KMS-11 (cell line): ENCODE data around the gene FREY1.

Experiments used
- H2AFZ ChIP-seq: fragments of 200-600 bp; sonication (generic); 2 replicates; pipeline ENCODE4 v1.6.1; 2016; ENCODE audit warnings: antibody characterized with exemption, mixed run types, low read depth
- H3K27ac ChIP-seq: fragments of 200-600 bp; sonication (generic); 2 replicates; pipeline ENCODE4 v1.6.1; 2016; ENCODE audit warnings: mild to moderate bottlenecking, mixed run types
- H3K27me3 ChIP-seq: fragments of 200-600 bp; sonication (generic); 2 replicates; pipeline ENCODE4 v1.6.1; 2017; ENCODE audit warnings: mild to moderate bottlenecking, low read depth, mixed run types, moderate library complexity; ENCODE audit not compliant: insufficient read depth
- H3K36me3 ChIP-seq: fragments of 200-600 bp; sonication (generic); 2 replicates; pipeline ENCODE4 v1.6.1; 2017; ENCODE audit warnings: mild to moderate bottlenecking, mixed run types; ENCODE audit not compliant: insufficient read depth
- H3K4me1 ChIP-seq: fragments of 200-600 bp; sonication (generic); 2 replicates; pipeline ENCODE4 v1.6.1; 2016; ENCODE audit warnings: mild to moderate bottlenecking, low read depth, mixed run types; ENCODE audit not compliant: poor library complexity, severe bottlenecking
- H3K4me2 ChIP-seq: fragments of 200-600 bp; sonication (generic); 2 replicates; pipeline ENCODE4 v1.7.0; 2016; ENCODE audit warnings: mild to moderate bottlenecking, mixed run types
- H3K4me3 ChIP-seq: fragments of 200-600 bp; sonication (generic); IDR thresholded peaks from 2 replicates; pipeline ENCODE4 v1.6.1; 2017; ENCODE audit warnings: low read depth, low read length, mixed read lengths; ENCODE audit not compliant: insufficient read depth
- H3K79me2 ChIP-seq: fragments of 200-600 bp; sonication (generic); 2 replicates; pipeline ENCODE4 v1.6.1; 2016; ENCODE audit warnings: low read depth, mixed run types; ENCODE audit not compliant: insufficient read depth
- H3K9ac ChIP-seq: fragments of 200-600 bp; sonication (generic); 2 replicates; pipeline ENCODE4 v1.6.1; 2016; ENCODE audit warnings: mild to moderate bottlenecking, mixed run types
- H4K20me1 ChIP-seq: fragments of 200-600 bp; sonication (generic); 2 replicates; pipeline ENCODE4 v1.6.1; 2016; ENCODE audit warnings: mild to moderate bottlenecking, mixed run types; ENCODE audit not compliant: insufficient read depth
- TF ChIP-seq, protein P1 (sequence below): fragments of 200-600 bp; sonication (generic); conservative IDR thresholded peaks from 2 replicates; pipeline ENCODE4 v1.6.1; 2017; ENCODE audit warnings: low read depth, mild to moderate bottlenecking, antibody characterized with exemption, low read length, moderate library complexity, mixed read lengths

The FREY1 gene

DNA sequence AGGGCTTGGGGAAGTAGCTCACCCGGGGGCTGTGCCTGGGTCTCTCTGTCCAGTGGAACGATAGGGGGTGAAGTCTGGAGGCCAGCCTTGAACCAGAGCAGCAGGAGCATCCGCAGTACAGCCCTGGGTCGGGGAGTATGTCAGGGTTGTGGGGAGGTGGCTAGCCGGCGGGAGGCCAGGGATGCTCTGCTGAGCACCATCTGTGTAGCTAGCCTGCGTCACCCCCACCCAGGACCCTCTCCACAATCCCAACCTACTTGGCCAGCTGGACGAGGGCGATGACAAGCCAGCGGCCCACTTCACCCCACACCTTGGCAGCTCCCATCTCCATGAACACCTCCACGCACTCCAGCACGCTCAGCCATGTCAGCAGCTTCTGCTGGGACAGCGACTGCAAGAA, 8.4 kb upstream of the FREY1 start:
- H3K4me1 ChIP-seq = peaks cover 16% of the 10 kb centered on the region
- no peak overlapping the region for H3K4me3 ChIP-seq
- no peaks in the 10 kb centered on the region for H4K20me1 ChIP-seq
- H3K27me3 ChIP-seq = no peaks in the 10 kb centered on the region
- no peak overlapping the region for H3K4me2 ChIP-seq
- no peak overlapping the region for H3K27ac ChIP-seq
- no peak overlapping the region for H3K9ac ChIP-seq
- no peaks in the 10 kb centered on the region for H3K36me3 ChIP-seq
- peaks cover 14% of the 10 kb centered on the region for H3K79me2 ChIP-seq
- TF ChIP-seq, protein P1, sequence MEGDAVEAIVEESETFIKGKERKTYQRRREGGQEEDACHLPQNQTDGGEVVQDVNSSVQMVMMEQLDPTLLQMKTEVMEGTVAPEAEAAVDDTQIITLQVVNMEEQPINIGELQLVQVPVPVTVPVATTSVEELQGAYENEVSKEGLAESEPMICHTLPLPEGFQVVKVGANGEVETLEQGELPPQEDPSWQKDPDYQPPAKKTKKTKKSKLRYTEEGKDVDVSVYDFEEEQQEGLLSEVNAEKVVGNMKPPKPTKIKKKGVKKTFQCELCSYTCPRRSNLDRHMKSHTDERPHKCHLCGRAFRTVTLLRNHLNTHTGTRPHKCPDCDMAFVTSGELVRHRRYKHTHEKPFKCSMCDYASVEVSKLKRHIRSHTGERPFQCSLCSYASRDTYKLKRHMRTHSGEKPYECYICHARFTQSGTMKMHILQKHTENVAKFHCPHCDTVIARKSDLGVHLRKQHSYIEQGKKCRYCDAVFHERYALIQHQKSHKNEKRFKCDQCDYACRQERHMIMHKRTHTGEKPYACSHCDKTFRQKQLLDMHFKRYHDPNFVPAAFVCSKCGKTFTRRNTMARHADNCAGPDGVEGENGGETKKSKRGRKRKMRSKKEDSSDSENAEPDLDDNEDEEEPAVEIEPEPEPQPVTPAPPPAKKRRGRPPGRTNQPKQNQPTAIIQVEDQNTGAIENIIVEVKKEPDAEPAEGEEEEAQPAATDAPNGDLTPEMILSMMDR = no peak
- no peak overlapping the region for H2AFZ ChIP-seq

DNA sequence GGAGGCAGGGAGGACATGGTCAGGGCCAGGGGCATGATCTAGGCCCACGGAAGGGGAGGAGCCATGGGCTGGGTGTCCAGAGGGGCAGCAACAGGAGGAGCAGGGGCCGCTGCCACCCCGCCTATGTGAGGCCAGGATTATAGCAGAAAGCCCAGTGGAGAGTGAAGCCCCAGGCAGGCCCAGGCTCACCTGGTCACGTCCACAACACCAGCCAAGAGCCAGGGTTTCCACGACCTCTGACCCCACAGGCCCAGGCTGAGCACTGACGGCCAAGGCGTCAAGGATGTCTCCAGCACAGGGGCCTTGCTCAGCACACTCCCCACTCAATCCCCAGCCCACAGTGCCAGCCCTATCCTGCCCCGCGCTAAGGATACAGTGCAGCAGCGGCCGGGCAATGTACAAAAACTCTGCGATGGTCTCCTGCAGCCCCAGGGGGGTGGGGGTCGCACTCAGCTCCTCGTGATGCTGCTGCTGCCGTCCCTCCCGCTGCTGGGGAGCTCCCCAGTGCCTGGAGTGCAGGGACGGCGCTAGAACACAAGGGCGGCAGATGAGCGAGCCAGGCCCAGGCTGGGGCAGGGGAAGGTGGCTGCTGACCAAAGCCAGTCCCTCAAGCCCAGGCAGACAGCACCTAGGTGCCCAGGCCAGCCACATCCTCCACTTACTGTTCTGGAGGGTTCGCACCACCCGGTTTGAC, 7.0 kb upstream of the FREY1 start:
- Histone ChIP-seq H3K4me1 (peaks cover 15% of the 10 kb centered on the region), H2AFZ (no peak overlapping the region), H3K9ac (no peak overlapping the region), H4K20me1 (no peaks in the 10 kb centered on the region), H3K4me3 (no peak overlapping the region), H3K36me3 (no peaks in the 10 kb centered on the region), H3K4me2 (no peak overlapping the region), H3K79me2 (peaks cover 14% of the 10 kb centered on the region), H3K27me3 (no peaks in the 10 kb centered on the region), H3K27ac (no peak overlapping the region)
- TF ChIP-seq, protein P1 = no peak

DNA sequence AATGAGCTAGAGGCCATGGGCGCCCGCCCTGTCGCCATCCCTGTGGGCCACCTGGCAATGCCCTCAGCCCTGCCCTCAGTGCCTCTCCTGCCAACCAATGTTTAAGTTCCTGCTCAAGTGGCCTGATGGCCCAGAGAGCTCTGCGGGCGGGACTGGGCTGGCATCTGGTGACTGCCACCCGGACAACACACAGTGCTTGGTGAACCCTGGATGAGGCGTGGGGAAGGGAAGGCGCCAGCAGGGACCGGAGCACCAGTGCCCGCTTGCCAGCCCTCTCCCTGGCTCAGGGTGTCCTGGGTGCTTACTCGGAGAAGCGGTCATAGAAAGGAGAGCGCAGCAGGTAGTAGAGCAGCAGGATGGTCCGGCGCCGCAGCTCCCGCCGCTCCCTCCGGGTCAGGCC, 6.4 kb upstream of the FREY1 start:
- Histone ChIP-seq H3K27ac (no peak overlapping the region), H3K9ac (no peak overlapping the region), H4K20me1 (no peaks in the 10 kb centered on the region), H3K79me2 (peaks cover 14% of the 10 kb centered on the region), H3K4me3 (no peak overlapping the region), H3K27me3 (no peaks in the 10 kb centered on the region), H3K36me3 (no peaks in the 10 kb centered on the region), H3K4me2 (no peak overlapping the region), H2AFZ (no peak overlapping the region), H3K4me1 (peaks cover 11% of the 10 kb centered on the region)
- TF ChIP-seq, protein P1 = no peak

DNA sequence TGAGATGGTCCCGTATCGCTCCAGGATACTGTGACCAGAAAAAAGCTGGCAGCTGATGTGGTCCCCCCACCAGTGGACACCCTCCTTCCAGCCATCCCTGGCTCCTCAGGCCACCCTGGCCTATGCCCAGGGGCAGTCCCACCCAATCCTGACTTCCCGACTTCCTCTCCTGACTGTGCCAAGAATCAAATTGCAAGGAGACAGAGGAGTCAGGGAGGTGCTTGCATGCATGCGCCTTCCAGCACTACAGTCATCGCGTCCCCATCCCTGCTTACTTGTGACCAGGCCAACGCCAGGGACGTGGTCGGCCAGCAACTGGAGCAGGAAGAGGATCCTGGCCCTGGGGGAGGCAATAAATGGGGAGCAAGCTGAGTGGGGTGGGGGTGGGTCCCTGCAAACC, 3.6 kb upstream of the FREY1 start:
- TF ChIP-seq, protein P1 = no peak
- Histone ChIP-seq H3K79me2 (no peaks in the 10 kb centered on the region), H2AFZ (no peak overlapping the region), H3K36me3 (no peaks in the 10 kb centered on the region), H3K4me3 (no peak overlapping the region), H3K27ac (no peak overlapping the region), H3K27me3 (no peaks in the 10 kb centered on the region), H4K20me1 (no peaks in the 10 kb centered on the region), H3K4me1 (no peaks in the 10 kb centered on the region), H3K9ac (no peak overlapping the region), H3K4me2 (no peak overlapping the region)
